ENCODE data around the gene PREB.

Gene PREB

GRCh38 chr2:27096748-27097297 is 37.6 kb downstream of the PREB start:
- Histone ChIP-seq H3K4me2 (ENCODE audit: low read depth, low read length, poor library complexity, severe bottlenecking) (no peak overlapping the region), H3K27me3 (ENCODE audit: insufficient read depth, low read length, poor library complexity, severe bottlenecking) (no peaks in the 10 kb centered on the region), H3K36me3 (ENCODE audit: insufficient read depth, low read length) (no peaks in the 10 kb centered on the region), H3F3A (ENCODE audit: low read depth) (no peaks in the 10 kb centered on the region), H3K9ac (ENCODE audit: low read depth, low read length, poor library complexity, severe bottlenecking) (no peak overlapping the region), H4K20me1 (ENCODE audit: insufficient read depth, low read length, poor library complexity, severe bottlenecking) (no peaks in the 10 kb centered on the region), H3K79me2 (ENCODE audit: insufficient read depth, low read length) (no peaks in the 10 kb centered on the region), H2AFZ (ENCODE audit: low read length) (no peak overlapping the region), H3K9me3 (ENCODE audit: insufficient read depth, low read depth, low read length) (no peaks in the 10 kb centered on the region), H3K4me1 (ENCODE audit: insufficient read depth, low read length, poor library complexity, severe bottlenecking) (no peaks in the 10 kb centered on the region), H3K4me3 (ENCODE audit: low read length, poor library complexity, severe bottlenecking) (no peak overlapping the region), H3K9me2 (replicated peaks; ENCODE audit: low read depth, low read length) (no peaks in the 10 kb centered on the region)
- TF ChIP-seq EZH2phosphoT487 (IDR thresholded peaks at IDR 0.05; ENCODE audit: borderline replicate concordance), result no peak
- TF ChIP-seq CTCF (conservative IDR thresholded peaks at IDR 0.05; ENCODE audit: low read length), result no peak

GRCh38 chr2:27095745-27096651 is 38.4 kb downstream of the PREB start:
- no peaks in the 10 kb centered on the region for H3K36me3 ChIP-seq (ENCODE audit: insufficient read depth, low read length)
- H3K4me3 ChIP-seq (ENCODE audit: low read length, poor library complexity, severe bottlenecking), result no peak overlapping the region

GRCh38 chr2:27095427-27095744 is 39.0 kb downstream of the PREB start:
- no peaks in the 10 kb centered on the region for H3K4me1 ChIP-seq (ENCODE audit: insufficient read depth, low read length, poor library complexity, severe bottlenecking)
- no peak overlapping the region for H2AFZ ChIP-seq (ENCODE audit: low read length)
- no peaks in the 10 kb centered on the region for H3K79me2 ChIP-seq (ENCODE audit: insufficient read depth, low read length)
- H3K27me3 ChIP-seq (ENCODE audit: insufficient read depth, low read length, poor library complexity, severe bottlenecking), result no peaks in the 10 kb centered on the region
- TF ChIP-seq CTCF (conservative IDR thresholded peaks at IDR 0.05; ENCODE audit: low read length) (no peak), EZH2phosphoT487 (IDR thresholded peaks at IDR 0.05; ENCODE audit: borderline replicate concordance) (no peak)
- no peak overlapping the region for H3K4me2 ChIP-seq (ENCODE audit: low read depth, low read length, poor library complexity, severe bottlenecking)
- no peaks in the 10 kb centered on the region for H3K9me2 ChIP-seq (replicated peaks; ENCODE audit: low read depth, low read length)
- H3K9ac ChIP-seq (ENCODE audit: low read depth, low read length, poor library complexity, severe bottlenecking), result no peak overlapping the region
- H4K20me1 ChIP-seq (ENCODE audit: insufficient read depth, low read length, poor library complexity, severe bottlenecking), result no peaks in the 10 kb centered on the region
- H3K4me3 ChIP-seq (ENCODE audit: low read length, poor library complexity, severe bottlenecking), result no peak overlapping the region
- H3K9me3 ChIP-seq (ENCODE audit: insufficient read depth, low read depth, low read length), result no peaks in the 10 kb centered on the region
- no peaks in the 10 kb centered on the region for H3F3A ChIP-seq (ENCODE audit: low read depth)
- H3K36me3 ChIP-seq (ENCODE audit: insufficient read depth, low read length), result no peaks in the 10 kb centered on the region

More at GRCh38 chr2:27095745-27096651, 38.4 kb downstream of the PREB start:
- Histone ChIP-seq H3K27me3 (ENCODE audit: insufficient read depth, low read length, poor library complexity, severe bottlenecking) (no peaks in the 10 kb centered on the region), H4K20me1 (ENCODE audit: insufficient read depth, low read length, poor library complexity, severe bottlenecking) (no peaks in the 10 kb centered on the region), H3K79me2 (ENCODE audit: insufficient read depth, low read length) (no peaks in the 10 kb centered on the region), H2AFZ (ENCODE audit: low read length) (peak overlapping the region; percentile 1; the same call in 1 of the 2 replicates), H3K4me2 (ENCODE audit: low read depth, low read length, poor library complexity, severe bottlenecking) (no peak overlapping the region), H3F3A (ENCODE audit: low read depth) (no peaks in the 10 kb centered on the region), H3K9me2 (replicated peaks; ENCODE audit: low read depth, low read length) (no peaks in the 10 kb centered on the region), H3K4me1 (ENCODE audit: insufficient read depth, low read length, poor library complexity, severe bottlenecking) (no peaks in the 10 kb centered on the region), H3K9me3 (ENCODE audit: insufficient read depth, low read depth, low read length) (no peaks in the 10 kb centered on the region), H3K9ac (ENCODE audit: low read depth, low read length, poor library complexity, severe bottlenecking) (no peak overlapping the region)
- TF ChIP-seq CTCF (conservative IDR thresholded peaks at IDR 0.05; ENCODE audit: low read length) (no peak), EZH2phosphoT487 (IDR thresholded peaks at IDR 0.05; ENCODE audit: borderline replicate concordance) (no peak)
